Mucosa of gallbladder (tissue), 1 donor: ENCODE results near the gene NCAPD2. TPM values are rescaled to one million over a fixed set of nuclear protein-coding genes. Genes with fewer than 3 reads are reported as not detected.

Source experiments
- DNase-seq: peaks from one replicate; pipeline ENCODE4 v3.0.0-alpha.2; 2020; ENCODE audit warnings: low spot score
- total RNA-seq: library from RNA; stranded (reverse); gene quantifications from one replicate; pipeline ENCODE4 v1.2.1, GENCODE V29; 2021
- donor health status: DM: no; HTN: no; CAD: no.

Gene NCAPD2, protein sequence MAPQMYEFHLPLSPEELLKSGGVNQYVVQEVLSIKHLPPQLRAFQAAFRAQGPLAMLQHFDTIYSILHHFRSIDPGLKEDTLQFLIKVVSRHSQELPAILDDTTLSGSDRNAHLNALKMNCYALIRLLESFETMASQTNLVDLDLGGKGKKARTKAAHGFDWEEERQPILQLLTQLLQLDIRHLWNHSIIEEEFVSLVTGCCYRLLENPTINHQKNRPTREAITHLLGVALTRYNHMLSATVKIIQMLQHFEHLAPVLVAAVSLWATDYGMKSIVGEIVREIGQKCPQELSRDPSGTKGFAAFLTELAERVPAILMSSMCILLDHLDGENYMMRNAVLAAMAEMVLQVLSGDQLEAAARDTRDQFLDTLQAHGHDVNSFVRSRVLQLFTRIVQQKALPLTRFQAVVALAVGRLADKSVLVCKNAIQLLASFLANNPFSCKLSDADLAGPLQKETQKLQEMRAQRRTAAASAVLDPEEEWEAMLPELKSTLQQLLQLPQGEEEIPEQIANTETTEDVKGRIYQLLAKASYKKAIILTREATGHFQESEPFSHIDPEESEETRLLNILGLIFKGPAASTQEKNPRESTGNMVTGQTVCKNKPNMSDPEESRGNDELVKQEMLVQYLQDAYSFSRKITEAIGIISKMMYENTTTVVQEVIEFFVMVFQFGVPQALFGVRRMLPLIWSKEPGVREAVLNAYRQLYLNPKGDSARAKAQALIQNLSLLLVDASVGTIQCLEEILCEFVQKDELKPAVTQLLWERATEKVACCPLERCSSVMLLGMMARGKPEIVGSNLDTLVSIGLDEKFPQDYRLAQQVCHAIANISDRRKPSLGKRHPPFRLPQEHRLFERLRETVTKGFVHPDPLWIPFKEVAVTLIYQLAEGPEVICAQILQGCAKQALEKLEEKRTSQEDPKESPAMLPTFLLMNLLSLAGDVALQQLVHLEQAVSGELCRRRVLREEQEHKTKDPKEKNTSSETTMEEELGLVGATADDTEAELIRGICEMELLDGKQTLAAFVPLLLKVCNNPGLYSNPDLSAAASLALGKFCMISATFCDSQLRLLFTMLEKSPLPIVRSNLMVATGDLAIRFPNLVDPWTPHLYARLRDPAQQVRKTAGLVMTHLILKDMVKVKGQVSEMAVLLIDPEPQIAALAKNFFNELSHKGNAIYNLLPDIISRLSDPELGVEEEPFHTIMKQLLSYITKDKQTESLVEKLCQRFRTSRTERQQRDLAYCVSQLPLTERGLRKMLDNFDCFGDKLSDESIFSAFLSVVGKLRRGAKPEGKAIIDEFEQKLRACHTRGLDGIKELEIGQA (N-terminal part only)
- 36.6 TPM for total RNA-seq

DNA sequence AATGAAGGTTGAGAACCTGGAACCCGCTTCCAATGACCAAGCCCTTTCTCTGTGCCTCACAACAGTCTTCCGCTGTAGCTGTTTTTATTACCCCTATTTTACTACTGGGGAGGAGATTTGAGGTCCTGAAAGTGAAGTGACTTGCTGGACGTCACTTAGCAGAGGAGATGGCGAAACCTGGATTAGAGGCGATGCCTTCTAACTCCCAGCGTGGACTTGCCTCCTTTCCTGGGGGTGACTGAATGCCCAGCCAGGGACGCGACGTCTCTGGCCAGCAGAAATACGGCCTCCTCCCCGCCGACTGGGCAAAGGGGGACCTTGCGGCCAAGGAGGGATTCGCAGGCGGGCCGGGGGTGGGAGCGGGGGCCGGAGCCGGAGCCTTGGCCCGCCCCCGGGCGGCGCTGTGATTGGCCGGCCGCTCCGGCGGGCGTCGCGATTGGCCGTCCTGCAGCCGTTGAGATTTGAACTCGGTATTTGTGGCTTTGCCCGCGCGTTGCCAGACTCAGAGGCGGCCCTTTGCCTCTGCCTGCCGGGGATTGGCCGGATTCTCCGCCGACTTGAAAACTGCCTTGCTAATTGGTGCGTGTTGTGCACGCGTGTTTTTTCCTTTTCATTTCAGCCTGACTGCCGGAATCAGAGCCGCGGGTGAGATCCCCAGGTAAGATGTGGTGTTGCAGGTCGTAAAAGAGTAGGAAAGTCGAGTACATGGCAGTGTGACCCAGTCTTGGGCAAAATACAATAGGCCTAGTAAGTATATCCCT, at the start of gene NCAPD2:
NCAPD2 (plus strand) TSS at position 606 of the 761 bp plus-strand sequence. CDS start 997 bp downstream, outside the sequence.
- peak; percentile 97 for DNase-seq

DNA sequence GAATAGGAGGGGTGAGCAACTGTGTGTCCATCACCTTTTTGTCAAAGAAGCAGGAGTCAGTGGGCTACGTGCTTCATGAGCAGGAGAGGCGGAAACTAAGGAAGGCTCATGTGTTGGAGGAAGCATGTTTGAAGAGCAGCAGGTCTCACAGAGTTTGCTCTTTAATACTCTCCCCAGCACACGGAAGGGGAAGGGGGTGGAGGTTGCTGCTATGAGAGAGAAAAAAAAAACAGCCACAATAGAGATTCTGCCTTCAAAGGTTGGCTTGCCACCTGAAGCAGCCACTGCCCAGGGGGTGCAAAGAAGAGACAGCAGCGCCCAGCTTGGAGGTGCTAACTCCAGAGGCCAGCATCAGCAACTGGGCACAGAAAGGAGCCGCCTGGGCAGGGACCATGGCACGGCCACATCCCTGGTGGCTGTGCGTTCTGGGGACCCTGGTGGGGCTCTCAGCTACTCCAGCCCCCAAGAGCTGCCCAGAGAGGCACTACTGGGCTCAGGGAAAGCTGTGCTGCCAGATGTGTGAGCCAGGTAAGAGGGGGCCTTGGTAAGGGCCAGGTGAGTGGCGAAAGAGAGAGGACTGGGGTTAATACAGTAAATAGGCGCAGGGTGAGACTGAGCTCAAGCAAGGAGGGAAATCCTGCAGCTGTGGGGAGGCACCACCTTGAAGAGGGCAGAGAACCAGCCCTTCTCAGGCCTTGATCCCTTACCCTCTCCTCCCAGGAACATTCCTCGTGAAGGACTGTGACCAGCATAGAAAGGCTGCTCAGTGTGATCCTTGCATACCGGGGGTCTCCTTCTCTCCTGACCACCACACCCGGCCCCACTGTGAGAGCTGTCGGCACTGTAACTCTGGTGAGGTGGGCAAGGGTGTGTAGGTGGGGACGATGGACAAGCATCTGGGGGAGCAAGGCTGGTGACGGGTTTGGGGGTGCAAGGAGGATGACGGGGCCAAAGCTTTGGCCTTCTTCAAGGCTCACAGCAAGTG, 48.9 kb upstream of the NCAPD2 start, which contains the start of gene CD27:
CD27 (plus strand) TSS at position 252 of the 985 bp plus-strand sequence; CDS start at position 393, 141 bp downstream.
- no peak for DNase-seq

DNA sequence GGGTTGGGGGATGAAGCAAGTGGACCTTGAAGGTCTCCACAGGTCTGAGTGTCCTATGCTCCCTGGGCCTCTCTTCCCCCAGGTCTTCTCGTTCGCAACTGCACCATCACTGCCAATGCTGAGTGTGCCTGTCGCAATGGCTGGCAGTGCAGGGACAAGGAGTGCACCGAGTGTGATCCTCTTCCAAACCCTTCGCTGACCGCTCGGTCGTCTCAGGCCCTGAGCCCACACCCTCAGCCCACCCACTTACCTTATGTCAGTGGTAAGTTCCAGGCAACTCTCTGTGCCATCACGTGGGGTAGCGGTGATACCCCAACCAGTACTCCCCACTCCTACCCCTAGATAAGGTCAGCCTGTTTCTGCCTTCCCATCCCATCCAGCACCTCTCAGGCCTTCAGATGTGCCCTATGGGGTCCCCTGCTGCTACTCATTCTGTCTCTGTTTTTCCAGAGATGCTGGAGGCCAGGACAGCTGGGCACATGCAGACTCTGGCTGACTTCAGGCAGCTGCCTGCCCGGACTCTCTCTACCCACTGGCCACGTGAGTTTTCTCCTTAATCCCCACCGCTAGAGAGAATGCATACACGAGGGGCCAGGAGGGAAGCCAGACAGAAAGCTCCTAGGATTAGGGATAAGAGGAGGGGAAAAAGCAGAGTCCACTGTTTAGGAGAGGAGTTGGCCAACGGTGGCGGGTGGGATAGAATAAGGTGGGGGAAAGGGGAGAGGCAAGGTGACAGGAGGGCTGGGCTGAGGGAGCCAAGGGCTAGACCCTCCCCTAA, 43.6 kb upstream of the NCAPD2 start:
- DNase-seq = no peak

DNA sequence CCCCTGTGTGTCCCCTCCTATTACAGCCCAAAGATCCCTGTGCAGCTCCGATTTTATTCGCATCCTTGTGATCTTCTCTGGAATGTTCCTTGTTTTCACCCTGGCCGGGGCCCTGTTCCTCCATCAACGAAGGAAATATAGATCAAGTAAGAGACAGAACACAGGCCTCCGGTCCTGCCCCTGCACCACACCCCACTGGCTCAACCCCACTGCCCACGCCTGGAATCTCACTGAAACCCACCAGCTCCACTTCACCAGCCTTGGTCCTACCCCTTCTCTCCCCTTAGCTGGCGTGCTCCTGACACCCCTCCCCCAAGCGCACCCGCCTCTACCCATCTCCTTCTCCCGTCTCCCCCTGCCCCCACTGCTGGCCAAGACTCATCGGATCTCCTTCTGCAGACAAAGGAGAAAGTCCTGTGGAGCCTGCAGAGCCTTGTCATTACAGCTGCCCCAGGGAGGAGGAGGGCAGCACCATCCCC, 43.0 kb upstream of the NCAPD2 start:
- no peak for DNase-seq

DNA sequence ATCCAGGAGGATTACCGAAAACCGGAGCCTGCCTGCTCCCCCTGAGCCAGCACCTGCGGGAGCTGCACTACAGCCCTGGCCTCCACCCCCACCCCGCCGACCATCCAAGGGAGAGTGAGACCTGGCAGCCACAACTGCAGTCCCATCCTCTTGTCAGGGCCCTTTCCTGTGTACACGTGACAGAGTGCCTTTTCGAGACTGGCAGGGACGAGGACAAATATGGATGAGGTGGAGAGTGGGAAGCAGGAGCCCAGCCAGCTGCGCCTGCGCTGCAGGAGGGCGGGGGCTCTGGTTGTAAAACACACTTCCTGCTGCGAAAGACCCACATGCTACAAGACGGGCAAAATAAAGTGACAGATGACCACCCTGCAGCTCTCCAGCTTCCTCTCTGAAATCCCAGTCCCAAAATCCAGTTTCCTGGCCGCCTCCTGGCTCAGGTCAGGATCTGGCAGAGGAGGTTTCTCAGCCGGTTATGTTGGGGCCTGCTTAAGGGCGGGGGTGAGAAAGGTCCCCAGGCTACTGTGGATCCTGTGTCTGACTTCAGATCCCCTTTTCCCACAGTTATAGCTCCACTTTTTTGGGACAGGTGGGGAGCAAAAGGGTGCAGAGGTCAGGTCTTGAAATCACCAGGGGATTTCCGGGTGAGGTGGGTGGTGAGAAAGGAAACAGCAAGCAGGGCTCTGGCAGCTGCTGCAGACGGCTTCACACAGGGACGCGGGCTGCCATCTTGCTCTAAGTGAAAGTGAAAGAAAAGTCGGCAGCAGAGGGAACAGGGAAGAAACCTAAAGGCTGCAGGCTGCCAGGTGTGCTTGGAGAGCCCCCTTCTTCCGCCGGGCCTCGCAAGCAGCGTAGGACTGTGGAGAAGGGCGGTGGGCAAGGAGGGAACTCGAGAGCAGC, 42.3 kb upstream of the NCAPD2 start, which contains the start of gene TAPBPL:
TAPBPL (plus strand) TSS at position 695 of the 897 bp plus-strand sequence. CDS start 207 bp downstream, outside the sequence.
- peak; percentile 89 for DNase-seq

DNA sequence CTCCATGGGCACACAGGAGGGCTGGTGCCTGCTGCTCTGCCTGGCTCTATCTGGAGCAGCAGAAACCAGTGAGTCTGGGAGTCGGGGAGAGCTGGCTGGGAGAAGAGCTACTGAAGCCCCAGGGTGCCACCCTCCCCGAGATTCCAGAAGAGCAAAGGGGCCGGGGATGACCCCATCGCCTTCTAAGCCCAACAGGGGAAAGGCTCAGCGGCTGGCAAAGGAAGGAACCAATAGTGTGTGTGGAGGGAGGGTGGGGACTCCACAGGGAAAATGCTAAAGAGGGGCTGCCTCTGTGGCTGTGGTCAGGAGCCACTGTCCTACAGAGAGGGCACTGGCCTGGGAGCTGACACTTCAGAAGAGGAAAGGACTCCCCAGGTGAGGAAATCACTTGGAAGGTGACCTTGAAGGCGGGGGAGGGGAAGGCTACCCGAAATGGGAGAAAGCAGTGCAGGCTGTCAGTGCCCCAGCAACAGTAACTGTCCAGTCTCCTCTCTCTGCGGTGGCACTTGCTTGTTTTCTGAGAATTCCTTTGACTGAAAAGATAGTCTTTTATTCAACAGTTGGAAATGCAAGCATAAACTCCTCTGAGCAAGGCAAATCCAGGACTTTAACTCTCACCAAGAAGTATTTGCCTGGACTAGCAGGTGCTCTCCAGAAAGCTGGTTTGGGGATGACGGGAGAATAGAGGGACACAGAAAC, 41.5 kb upstream of the NCAPD2 start:
- DNase-seq = peak; percentile 29

DNA sequence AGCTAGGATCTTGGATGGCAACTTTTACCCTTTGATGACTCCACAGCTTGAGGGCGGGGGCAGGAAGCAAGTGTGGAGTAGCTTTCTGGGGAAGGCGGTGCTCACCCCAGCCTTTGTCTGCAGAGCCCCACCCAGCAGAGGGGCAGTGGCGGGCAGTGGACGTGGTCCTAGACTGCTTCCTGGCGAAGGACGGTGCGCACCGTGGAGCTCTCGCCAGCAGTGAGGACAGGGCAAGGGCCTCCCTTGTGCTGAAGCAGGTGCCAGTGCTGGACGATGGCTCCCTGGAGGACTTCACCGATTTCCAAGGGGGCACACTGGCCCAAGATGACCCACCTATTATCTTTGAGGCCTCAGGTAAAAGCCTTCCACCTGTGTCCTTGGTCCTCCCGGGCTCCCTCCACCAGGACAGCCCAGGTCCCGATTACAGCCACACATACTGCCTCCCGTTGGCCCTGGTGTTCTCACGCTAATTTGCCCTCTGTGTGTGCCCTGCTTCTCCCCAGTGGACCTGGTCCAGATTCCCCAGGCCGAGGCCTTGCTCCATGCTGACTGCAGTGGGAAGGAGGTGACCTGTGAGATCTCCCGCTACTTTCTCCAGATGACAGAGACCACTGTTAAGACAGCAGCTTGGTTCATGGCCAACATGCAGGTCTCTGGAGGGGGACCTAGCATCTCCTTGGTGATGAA, 40.8 kb upstream of the NCAPD2 start:
- peak; percentile 32 for DNase-seq

DNA sequence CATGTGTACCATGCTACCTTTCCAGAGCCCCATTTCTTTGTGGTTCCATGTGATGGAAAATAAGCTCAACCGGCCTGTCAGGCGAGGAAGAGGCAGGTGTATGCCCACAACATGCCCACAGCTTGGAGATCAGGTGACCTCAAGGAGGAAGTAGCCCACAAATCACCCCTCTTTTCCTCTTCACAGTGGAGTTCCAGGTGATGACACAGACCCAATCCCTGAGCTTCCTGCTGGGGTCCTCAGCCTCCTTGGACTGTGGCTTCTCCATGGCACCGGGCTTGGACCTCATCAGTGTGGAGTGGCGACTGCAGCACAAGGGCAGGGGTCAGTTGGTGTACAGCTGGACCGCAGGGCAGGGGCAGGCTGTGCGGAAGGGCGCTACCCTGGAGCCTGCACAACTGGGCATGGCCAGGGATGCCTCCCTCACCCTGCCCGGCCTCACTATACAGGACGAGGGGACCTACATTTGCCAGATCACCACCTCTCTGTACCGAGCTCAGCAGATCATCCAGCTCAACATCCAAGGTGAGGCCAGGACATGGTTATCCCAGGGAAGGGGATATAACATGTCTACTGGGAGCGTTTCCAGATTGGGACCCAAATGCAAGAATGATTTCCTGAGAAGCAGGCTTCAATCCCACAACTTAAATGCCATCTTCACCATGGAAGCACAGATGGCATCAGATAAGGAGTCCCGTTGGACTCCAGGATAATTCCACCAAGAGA, 36.5 kb upstream of the NCAPD2 start:
- DNase-seq = no peak

DNA sequence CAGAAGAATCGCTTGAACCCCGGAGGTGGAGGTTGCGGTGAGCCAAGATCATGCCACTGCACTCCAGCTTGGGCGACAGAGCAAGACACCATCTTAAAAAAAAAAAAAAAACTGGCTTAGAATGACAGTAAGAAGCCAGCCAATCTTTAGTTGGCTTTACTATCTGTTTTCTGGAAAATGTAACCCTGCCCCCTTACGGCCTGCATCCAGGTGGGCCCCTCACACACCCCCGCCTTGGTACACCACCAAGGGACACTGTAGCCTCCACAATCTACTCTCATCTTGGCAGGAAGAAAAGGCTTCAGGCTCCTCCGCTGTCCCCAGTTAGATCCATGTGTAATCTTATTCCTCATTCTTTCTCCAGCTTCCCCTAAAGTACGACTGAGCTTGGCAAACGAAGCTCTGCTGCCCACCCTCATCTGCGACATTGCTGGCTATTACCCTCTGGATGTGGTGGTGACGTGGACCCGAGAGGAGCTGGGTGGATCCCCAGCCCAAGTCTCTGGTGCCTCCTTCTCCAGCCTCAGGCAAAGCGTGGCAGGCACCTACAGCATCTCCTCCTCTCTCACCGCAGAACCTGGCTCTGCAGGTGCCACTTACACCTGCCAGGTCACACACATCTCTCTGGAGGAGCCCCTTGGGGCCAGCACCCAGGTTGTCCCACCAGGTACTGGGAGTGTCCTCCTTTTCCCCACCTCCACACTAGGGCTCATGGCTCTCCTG, 35.5 kb upstream of the NCAPD2 start:
- no peak for DNase-seq

DNA sequence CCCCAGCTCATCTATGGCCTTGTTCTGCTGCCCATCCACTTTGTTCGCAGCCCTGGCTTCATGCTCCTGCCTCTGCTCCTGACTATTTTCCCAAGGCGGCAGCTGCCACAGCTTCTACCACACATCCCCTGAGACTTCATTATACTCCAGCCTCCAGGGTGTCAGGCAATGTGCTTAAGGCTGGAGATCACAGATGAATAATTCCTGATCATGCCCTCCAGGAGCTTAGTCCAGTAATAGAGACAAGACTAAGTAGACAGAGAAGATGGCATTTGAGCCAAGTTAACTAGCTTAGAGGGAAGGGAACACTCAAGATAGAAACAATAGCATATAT, 34.9 kb upstream of the NCAPD2 start:
- DNase-seq = no peak

DNA sequence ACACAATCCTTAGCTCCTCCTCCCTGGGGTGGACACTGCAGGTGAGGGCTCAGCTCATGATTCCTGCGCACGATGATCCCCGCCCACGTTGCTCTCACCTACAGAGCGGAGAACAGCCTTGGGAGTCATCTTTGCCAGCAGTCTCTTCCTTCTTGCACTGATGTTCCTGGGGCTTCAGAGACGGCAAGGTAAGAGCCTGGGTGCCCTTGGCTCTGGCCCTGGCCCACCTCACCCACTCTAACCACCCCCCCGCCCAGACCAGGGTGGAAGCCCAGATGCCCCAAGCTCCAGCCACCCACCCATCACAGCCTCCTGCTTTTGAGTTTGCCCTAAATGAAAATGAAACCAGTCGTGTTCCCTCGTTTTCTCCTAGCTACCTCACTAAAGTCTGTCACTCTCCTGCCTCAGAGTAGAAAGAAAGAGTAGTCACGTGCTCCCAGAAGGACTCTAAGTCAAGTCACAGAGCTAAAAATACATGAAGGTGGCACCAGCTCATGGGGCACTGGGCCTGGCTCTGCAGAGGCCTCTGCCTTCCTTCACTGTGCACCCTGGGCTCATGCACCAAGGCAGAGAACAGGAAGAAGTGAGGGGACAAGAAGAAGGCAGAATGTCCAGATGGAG, 33.0 kb upstream of the NCAPD2 start:
- no peak for DNase-seq

DNA sequence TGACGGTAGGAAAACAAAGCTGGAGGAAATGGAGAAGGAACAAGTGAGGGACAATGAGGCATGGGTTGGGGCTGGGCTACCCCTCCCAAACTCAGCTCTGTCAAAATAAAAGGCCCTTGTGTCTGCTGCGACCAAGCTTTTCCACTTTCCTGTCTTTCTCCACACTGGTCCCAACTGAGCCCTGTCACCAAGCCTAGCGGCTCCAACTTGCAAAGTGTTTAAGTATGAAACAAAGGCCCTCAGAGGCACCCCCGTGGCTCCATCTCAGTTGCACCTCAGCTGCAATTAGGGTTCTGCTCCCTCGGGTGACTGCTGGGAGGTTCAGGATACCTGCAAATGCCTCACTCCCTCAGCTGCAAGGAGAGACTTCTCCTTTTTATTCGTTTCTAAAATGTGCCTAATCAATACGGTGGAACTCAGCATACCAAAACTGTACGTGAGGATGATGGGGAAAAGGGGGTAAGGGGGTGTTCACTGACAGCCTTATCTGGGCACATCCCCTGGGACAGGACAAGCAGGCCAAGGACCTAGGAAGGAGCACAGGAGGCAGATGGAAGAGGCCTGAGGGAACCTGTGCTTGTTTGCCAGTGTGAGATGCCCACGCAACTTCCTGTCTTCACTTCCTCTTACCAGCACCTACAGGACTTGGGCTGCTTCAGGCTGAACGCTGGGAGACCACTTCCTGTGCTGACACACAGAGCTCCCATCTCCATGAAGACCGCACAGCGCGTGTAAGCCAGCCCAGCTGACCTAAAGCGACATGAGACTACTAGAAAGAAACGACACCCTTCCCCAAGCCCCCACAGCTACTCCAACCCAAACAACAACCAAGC, 32.3 kb upstream of the NCAPD2 start:
- DNase-seq = peak; percentile 72

DNA sequence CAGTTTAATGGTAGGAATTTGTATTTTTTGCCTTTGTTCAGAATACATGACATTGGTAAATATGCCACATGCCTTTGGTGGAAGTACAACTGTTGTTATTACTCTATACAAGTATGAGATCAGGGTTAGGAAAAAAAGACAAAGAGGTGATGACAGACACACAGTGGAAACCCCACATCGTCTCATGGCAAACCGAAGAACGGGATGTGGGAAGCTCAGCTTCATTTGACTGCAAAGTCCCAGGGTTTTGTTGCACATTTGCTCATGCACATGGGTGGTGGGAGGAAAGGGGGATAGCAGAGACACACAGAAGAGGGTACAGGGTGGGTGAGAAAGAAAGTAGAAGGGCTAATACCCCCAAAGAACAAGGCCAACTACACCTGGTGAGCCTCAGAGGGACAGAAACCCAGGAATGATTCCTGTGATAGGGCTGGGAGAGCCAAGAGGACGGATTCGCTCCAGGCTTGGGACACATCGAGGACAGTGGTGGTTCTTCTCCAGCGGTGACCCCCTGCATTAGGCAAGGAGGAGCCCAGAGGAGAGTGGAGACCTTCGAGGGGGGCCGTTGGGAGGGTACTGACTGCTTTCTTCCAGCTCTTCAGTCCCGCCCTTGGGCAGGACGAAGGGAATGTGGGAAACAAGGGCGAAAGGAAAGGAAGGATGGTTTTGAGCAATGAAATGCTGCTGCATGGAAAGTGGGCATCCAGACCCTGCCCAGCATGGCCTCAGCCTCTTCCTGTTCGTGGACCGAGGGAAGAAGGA, 31.5 kb upstream of the NCAPD2 start:
- DNase-seq = no peak
